Caco-2 (cell line): ENCODE results near the gene HES5. TPM values are rescaled to one million over a fixed set of nuclear protein-coding genes. Genes with fewer than 3 reads are reported as not detected.
A peak's percentile ranks its signal among the peaks of the same experiment; 100 is the strongest.

Experiments used
- BruUV-seq: library from RNA; stranded (reverse); fragments of 400-500 nt; replicated peaks from 2 replicates; lab custom pipeline; 2021; lab: Mats Ljungman, UMichigan
- CTCF ChIA-PET: fragments of 300-600 bp; sonication (Branson Sonifier 250); formaldehyde crosslinking; loops from one replicate; lab custom pipeline; 2022; ENCODE audit warnings: antibody characterized with exemption; lab: Charles Lee
- POLR2A ChIA-PET: fragments of 300-600 bp; sonication (Branson Sonifier 250); formaldehyde crosslinking; loops from one replicate; lab custom pipeline; 2022; ENCODE audit warnings: antibody characterized with exemption; lab: Charles Lee
- DNase-seq, 2 experiments: peaks; one replicate each; pipeline versions ENCODE4 v3.0.0 to v3.0.0-alpha.2; 2020 to 2022
- H3K27me3 ChIP-seq: replicated peaks from 2 replicates; pipeline ENCODE4 v1.6.0; 2011; ENCODE audit warnings: low read length; ENCODE audit not compliant: control insufficient read depth, insufficient read depth
- H3K36me3 ChIP-seq: 2 replicates; pipeline ENCODE4 v1.5.1; 2011; ENCODE audit warnings: low read length; ENCODE audit not compliant: control insufficient read depth, insufficient read depth
- H3K4me1 ChIP-seq: fragments of 250-450 bp; sonication (Bioruptor Pico); 2 replicates; pipeline ENCODE4 v1.5.1; 2020; ENCODE audit warnings: mild to moderate bottlenecking
- H3K4me3 ChIP-seq: 2 replicates; pipeline ENCODE4 v1.5.1; 2011; ENCODE audit warnings: low read depth, mild to moderate bottlenecking, control low read depth, low read length
- H3K9me3 ChIP-seq: fragments of 250-450 bp; sonication (Bioruptor Pico); 2 replicates; pipeline ENCODE4 v1.5.1; 2020; ENCODE audit warnings: mild to moderate bottlenecking, moderate library complexity
- H3K27ac Mint-ChIP-seq: one replicate; pipeline ENCODE4 v1.8.0; 2022; ENCODE audit warnings: mixed read lengths; ENCODE audit not compliant: unreplicated experiment
- H3K27me3 Mint-ChIP-seq: one replicate; pipeline ENCODE4 v1.8.0; 2022; ENCODE audit warnings: mixed read lengths; ENCODE audit not compliant: insufficient read depth, unreplicated experiment
- H3K36me3 Mint-ChIP-seq: one replicate; pipeline ENCODE4 v1.8.0; 2022; ENCODE audit warnings: mild to moderate bottlenecking, mixed read lengths; ENCODE audit not compliant: insufficient read depth, unreplicated experiment
- H3K4me1 Mint-ChIP-seq: one replicate; pipeline ENCODE4 v1.8.0; 2022; ENCODE audit warnings: low read depth, mixed read lengths; ENCODE audit not compliant: unreplicated experiment
- H3K4me3 Mint-ChIP-seq: one replicate; pipeline ENCODE4 v1.8.0; 2022; ENCODE audit warnings: mild to moderate bottlenecking, moderate library complexity, mixed read lengths; ENCODE audit not compliant: unreplicated experiment
- H3K9me3 Mint-ChIP-seq: one replicate; pipeline ENCODE4 v1.8.0; 2022; ENCODE audit warnings: mixed read lengths; ENCODE audit not compliant: unreplicated experiment
- CTCF ChIP-seq, 2 experiments: fragments of 200-600 bp in 1 of 2; IDR thresholded peaks; 1 replicate in 1 of 2; 2 replicates in 1 of 2; pipeline versions ENCODE4 v1.5.1 to v1.8.0; 2011 to 2022; ENCODE audit warnings: antibody characterized with exemption in 1 of 2, control low read depth in 1 of 2, inconsistent platforms in 1 of 2, low read depth in 1 of 2, low read length in 1 of 2, mild to moderate bottlenecking in 1 of 2, moderate library complexity in 1 of 2; ENCODE audit not compliant: insufficient read depth in 1 of 2, severe bottlenecking in 1 of 2, unreplicated experiment in 1 of 2
- intact Hi-C: fragments of 100-400 bp; cut with micrococcal nuclease; formaldehyde crosslinking; loops from one replicate; pipeline ENCODE4 v1.10.0; 2022; ENCODE audit not compliant: unreplicated experiment
- total RNA-seq: library from RNA; stranded (reverse); gene quantifications from 2 replicates; pipeline ENCODE4 v1.2.3, GENCODE V29; 2022

The HES5 gene
- total RNA-seq, 1 experiment from 2014 or later: not detected

- ChIA-PET POLR2A (no interaction called here), CTCF (interaction anchor here (1.6 kb wide), 1 partner anchor 13 kb away, joined by 3 read pairs; no protein-coding TSS in a partner anchor)
- Histone ChIP-seq H3K36me3 (no peaks in the 10 kb centered on the region), H3K4me1 (no peaks in the 10 kb centered on the region), H3K9me3 (no peaks in the 10 kb centered on the region), H3K4me3 (no peak overlapping the region), H3K27me3 (peaks cover 3% of the 10 kb centered on the region)
- Mint-ChIP-seq H3K9me3 (no peaks in the 10 kb centered on the region), H3K4me3 (no peak overlapping the region), H3K36me3 (no peaks in the 10 kb centered on the region), H3K27me3 (no peaks in the 10 kb centered on the region), H3K27ac (no peak overlapping the region), H3K4me1 (no peaks in the 10 kb centered on the region)
- no TSS peak for BruUV-seq
- no peak for TF ChIP-seq CTCF (IDR thresholded peaks at IDR 0.05; ENCODE audit: insufficient read depth in 1 of 2, low read depth in 1 of 2, low read length in 1 of 2, severe bottlenecking in 1 of 2, unreplicated experiment in 1 of 2)
- intact Hi-C loops: no loop called here
- no peak for DNase-seq
Measured at GRCh38 chr1:2532485-2533160, 2.6 kb upstream of the HES5 start.

- Histone ChIP-seq H3K9me3 (no peaks in the 10 kb centered on the region), H3K27me3 (peaks cover 3% of the 10 kb centered on the region), H3K36me3 (no peaks in the 10 kb centered on the region), H3K4me3 (no peak overlapping the region), H3K4me1 (0 out of 2 replicates have a peak, but pooled peaks cover 3% of the 10 kb centered on the region)
- Mint-ChIP-seq H3K4me1 (no peaks in the 10 kb centered on the region), H3K27ac (no peak overlapping the region), H3K9me3 (no peaks in the 10 kb centered on the region), H3K36me3 (no peaks in the 10 kb centered on the region), H3K4me3 (no peak overlapping the region), H3K27me3 (peaks cover 4% of the 10 kb centered on the region)
- ChIA-PET POLR2A (no interaction called here), CTCF (interaction anchor here (0.6 kb wide), 1 partner anchor 198 kb away, joined by 3 read pairs; no protein-coding TSS in a partner anchor)
- no TSS peak for BruUV-seq
- no peak for TF ChIP-seq CTCF (IDR thresholded peaks at IDR 0.05; ENCODE audit: insufficient read depth in 1 of 2, low read depth in 1 of 2, low read length in 1 of 2, severe bottlenecking in 1 of 2, unreplicated experiment in 1 of 2)
- no peak for DNase-seq
- intact Hi-C loops: no loop called here
Measured at GRCh38 chr1:2530513-2531361, 674 bp upstream of the HES5 start.

GRCh38 chr1:2528966-2529783 is 888 bp downstream of the HES5 start:
- BruUV-seq: no TSS peak
- no peaks in the 10 kb centered on the region for H3K9me3 ChIP-seq
- 0 out of 2 replicates have a peak, but pooled peaks cover 3% of the 10 kb centered on the region for H3K4me1 ChIP-seq
- no peak for TF ChIP-seq CTCF (IDR thresholded peaks at IDR 0.05; ENCODE audit: insufficient read depth in 1 of 2, low read depth in 1 of 2, low read length in 1 of 2, severe bottlenecking in 1 of 2, unreplicated experiment in 1 of 2)
- DNase-seq: peak in 1 of 2 experiments; percentile 68
- CTCF ChIA-PET: no interaction called here
- H3K4me3 ChIP-seq: peak overlapping the region; percentile 10
- Mint-ChIP-seq H3K27me3 (peaks cover 4% of the 10 kb centered on the region), H3K36me3 (peaks cover 6% of the 10 kb centered on the region), H3K27ac (no peak overlapping the region), H3K4me1 (no peaks in the 10 kb centered on the region), H3K4me3 (peak overlapping the region; percentile 31), H3K9me3 (no peaks in the 10 kb centered on the region)
- H3K27me3 ChIP-seq: peaks cover 3% of the 10 kb centered on the region
- intact Hi-C loops: loop anchor here (5.0 kb wide), 1 partner anchor 58 kb away; the partner anchor contains the start of gene PRXL2B
- no peaks in the 10 kb centered on the region for H3K36me3 ChIP-seq
- POLR2A ChIA-PET: no interaction called here
